Measurements from ENCODE around the gene FGF14.

Gene FGF14

GRCh38 chr13:101893021-101893420 lies 508.8 kb downstream of the FGF14 start:
- TF ChIP-seq, protein P1, sequence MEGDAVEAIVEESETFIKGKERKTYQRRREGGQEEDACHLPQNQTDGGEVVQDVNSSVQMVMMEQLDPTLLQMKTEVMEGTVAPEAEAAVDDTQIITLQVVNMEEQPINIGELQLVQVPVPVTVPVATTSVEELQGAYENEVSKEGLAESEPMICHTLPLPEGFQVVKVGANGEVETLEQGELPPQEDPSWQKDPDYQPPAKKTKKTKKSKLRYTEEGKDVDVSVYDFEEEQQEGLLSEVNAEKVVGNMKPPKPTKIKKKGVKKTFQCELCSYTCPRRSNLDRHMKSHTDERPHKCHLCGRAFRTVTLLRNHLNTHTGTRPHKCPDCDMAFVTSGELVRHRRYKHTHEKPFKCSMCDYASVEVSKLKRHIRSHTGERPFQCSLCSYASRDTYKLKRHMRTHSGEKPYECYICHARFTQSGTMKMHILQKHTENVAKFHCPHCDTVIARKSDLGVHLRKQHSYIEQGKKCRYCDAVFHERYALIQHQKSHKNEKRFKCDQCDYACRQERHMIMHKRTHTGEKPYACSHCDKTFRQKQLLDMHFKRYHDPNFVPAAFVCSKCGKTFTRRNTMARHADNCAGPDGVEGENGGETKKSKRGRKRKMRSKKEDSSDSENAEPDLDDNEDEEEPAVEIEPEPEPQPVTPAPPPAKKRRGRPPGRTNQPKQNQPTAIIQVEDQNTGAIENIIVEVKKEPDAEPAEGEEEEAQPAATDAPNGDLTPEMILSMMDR (IDR thresholded peaks at IDR 0.05; ENCODE audit: low read depth, low read length, missing control alignments), result no peak
- H3K4me3 ChIP-seq (ENCODE audit: low read depth, low read length), result no peak overlapping the region
- DNase-seq (ENCODE audit: low read depth), result no peak

- no peak for DNase-seq (ENCODE audit: low read depth)
- TF ChIP-seq, protein P1 (IDR thresholded peaks at IDR 0.05; ENCODE audit: low read depth, low read length, missing control alignments), result no peak
- no peak overlapping the region for H3K4me3 ChIP-seq (ENCODE audit: low read depth, low read length)
Observed at GRCh38 chr13:101892296-101892695, 509.6 kb downstream of the FGF14 start.

DNA sequence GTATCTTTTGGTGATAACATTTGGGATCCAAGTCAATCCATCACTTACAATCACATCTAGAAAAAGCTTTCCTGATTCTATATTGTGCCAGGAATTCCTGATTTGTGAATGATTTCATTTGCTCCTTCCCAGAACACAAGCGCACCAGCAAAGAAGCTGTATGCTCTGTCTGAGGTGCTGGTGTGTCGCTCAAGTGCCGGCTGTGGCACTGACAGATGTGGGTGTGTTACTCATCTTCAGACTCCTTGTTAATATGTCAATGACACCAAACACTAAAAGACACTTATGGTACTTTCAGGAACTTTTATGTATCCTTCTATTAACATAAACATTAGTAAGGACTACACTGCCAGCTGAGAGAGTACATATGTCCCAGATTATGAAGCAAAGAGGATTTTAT lies 520.3 kb downstream of the FGF14 start:
- no peak overlapping the region for H3K4me3 ChIP-seq (ENCODE audit: low read depth, low read length)
- TF ChIP-seq, protein P1 (IDR thresholded peaks at IDR 0.05; ENCODE audit: low read depth, low read length, missing control alignments), result no peak
- no peak for DNase-seq (ENCODE audit: low read depth)

GRCh38 chr13:101880581-101880980 lies 521.3 kb downstream of the FGF14 start:
- H3K4me3 ChIP-seq (ENCODE audit: low read depth, low read length), result no peak overlapping the region
- TF ChIP-seq, protein P1 (IDR thresholded peaks at IDR 0.05; ENCODE audit: low read depth, low read length, missing control alignments), result no peak
- DNase-seq (ENCODE audit: low read depth), result no peak

DNA sequence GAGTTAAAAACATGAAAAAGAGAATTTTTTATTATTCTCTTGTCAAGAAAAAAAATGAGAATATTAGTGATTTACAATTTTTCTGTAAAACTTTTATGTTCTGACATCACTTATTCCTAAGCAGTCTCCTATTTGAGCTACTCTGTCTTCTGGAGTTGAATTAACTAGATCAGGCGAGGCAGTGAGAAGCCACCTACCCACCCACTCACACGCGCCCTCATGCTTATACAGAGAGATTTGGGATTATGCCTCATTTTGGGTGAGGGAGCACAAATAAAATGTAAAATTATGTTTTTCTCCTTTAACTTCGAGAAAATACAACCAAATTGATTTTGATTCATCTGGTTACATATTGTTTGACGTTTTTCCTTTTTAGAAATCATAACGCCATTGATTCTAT lies 524.9 kb downstream of the FGF14 start:
- TF ChIP-seq, protein P1 (IDR thresholded peaks at IDR 0.05; ENCODE audit: low read depth, low read length, missing control alignments), result no peak
- DNase-seq (ENCODE audit: low read depth), result no peak
- no peak overlapping the region for H3K4me3 ChIP-seq (ENCODE audit: low read depth, low read length)

DNA sequence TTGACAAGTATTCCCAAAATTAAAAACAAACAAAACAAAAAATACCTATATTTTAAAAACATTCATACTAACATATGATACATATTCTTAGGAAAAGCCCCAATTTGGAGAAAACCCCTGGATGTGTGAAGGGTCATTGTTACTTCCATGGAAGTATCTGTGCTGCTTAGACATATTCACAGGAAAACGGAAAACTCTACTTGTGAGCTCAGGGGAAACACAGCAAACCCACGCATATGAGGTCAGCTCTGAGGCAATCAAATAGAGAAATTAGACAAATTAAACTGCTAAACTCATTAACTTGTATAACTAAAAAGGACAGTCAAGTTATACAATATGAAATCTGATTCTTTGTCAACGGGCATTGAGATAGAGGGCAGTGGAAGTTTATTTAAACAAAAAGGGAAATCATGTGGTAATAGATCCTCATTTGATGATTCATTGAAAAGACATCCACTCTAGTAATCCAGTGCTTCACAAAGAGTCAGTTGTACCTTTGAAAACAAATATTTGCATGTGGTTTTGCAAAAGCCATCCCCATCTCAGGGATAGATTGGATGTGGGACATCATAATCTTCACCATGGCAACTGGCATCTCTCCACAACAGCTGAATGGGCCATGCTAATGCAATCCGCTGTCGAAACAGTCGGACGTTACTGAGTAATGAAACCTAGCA lies 526.0 kb downstream of the FGF14 start:
- TF ChIP-seq, protein P1 (IDR thresholded peaks at IDR 0.05; ENCODE audit: low read depth, low read length, missing control alignments), result no peak
- no peak for DNase-seq (ENCODE audit: low read depth)
- no peak overlapping the region for H3K4me3 ChIP-seq (ENCODE audit: low read depth, low read length)

- H3K4me3 ChIP-seq (ENCODE audit: low read depth, low read length), result no peak overlapping the region
- DNase-seq (ENCODE audit: low read depth), result no peak
- TF ChIP-seq, protein P1 (IDR thresholded peaks at IDR 0.05; ENCODE audit: low read depth, low read length, missing control alignments), result no peak
Observed at GRCh38 chr13:101875091-101875490, 526.8 kb downstream of the FGF14 start.
